ENCODE data around the gene FECH.

The FECH gene

GRCh38 chr18:57575542-57575941 is 11.0 kb downstream of the FECH start:
- no peaks in the 10 kb centered on the region for H3K27me3 ChIP-seq (ENCODE audit: control insufficient read depth, insufficient read depth, low read length)
- H3K36me3 ChIP-seq (ENCODE audit: control insufficient read depth, insufficient read depth, low read length) = peaks cover 2% of the 10 kb centered on the region
- H3K9me3 ChIP-seq (ENCODE audit: control insufficient read depth, insufficient read depth, low read length) = no peaks in the 10 kb centered on the region
- no peak overlapping the region for H3K4me3 ChIP-seq (ENCODE audit: low read depth, low read length)
- H3K9ac ChIP-seq (ENCODE audit: low read depth, low read length) = no peak overlapping the region
- no peaks in the 10 kb centered on the region for H3K4me1 ChIP-seq (ENCODE audit: control insufficient read depth, insufficient read depth, low read length)

GRCh38 chr18:57574866-57575265 is 11.6 kb downstream of the FECH start:
- H3K4me3 ChIP-seq (ENCODE audit: low read depth, low read length) = no peak overlapping the region
- no peak overlapping the region for H3K9ac ChIP-seq (ENCODE audit: low read depth, low read length)
- no peaks in the 10 kb centered on the region for H3K27me3 ChIP-seq (ENCODE audit: control insufficient read depth, insufficient read depth, low read length)
- H3K4me1 ChIP-seq (ENCODE audit: control insufficient read depth, insufficient read depth, low read length) = no peaks in the 10 kb centered on the region
- no peaks in the 10 kb centered on the region for H3K9me3 ChIP-seq (ENCODE audit: control insufficient read depth, insufficient read depth, low read length)
- peaks cover 2% of the 10 kb centered on the region for H3K36me3 ChIP-seq (ENCODE audit: control insufficient read depth, insufficient read depth, low read length)

- Histone ChIP-seq H3K36me3 (ENCODE audit: control insufficient read depth, insufficient read depth, low read length) (peaks cover 5% of the 10 kb centered on the region), H3K4me1 (ENCODE audit: control insufficient read depth, insufficient read depth, low read length) (no peaks in the 10 kb centered on the region)
Measured at GRCh38 chr18:57570162-57570561, 16.3 kb downstream of the FECH start.

GRCh38 chr18:57569133-57569532 is 17.4 kb downstream of the FECH start:
- Histone ChIP-seq H3K9ac (ENCODE audit: low read depth, low read length) (no peak overlapping the region), H3K4me3 (ENCODE audit: low read depth, low read length) (no peak overlapping the region), H3K36me3 (ENCODE audit: control insufficient read depth, insufficient read depth, low read length) (peaks cover 5% of the 10 kb centered on the region)

More at GRCh38 chr18:57570162-57570561, 16.3 kb downstream of the FECH start:
- Histone ChIP-seq H3K27me3 (ENCODE audit: control insufficient read depth, insufficient read depth, low read length) (no peaks in the 10 kb centered on the region), H3K9me3 (ENCODE audit: control insufficient read depth, insufficient read depth, low read length) (no peaks in the 10 kb centered on the region), H3K4me3 (ENCODE audit: low read depth, low read length) (no peak overlapping the region), H3K9ac (ENCODE audit: low read depth, low read length) (no peak overlapping the region)

GRCh38 chr18:57561728-57562423 is 24.6 kb downstream of the FECH start:
- no peaks in the 10 kb centered on the region for H3K9me3 ChIP-seq (ENCODE audit: control insufficient read depth, insufficient read depth, low read length)
- no peaks in the 10 kb centered on the region for H3K36me3 ChIP-seq (ENCODE audit: control insufficient read depth, insufficient read depth, low read length)
- no peak overlapping the region for H3K4me3 ChIP-seq (ENCODE audit: low read depth, low read length)
- H3K4me1 ChIP-seq (ENCODE audit: control insufficient read depth, insufficient read depth, low read length) = peaks cover 7% of the 10 kb centered on the region
- H3K27me3 ChIP-seq (ENCODE audit: control insufficient read depth, insufficient read depth, low read length) = no peaks in the 10 kb centered on the region
- H3K9ac ChIP-seq (ENCODE audit: low read depth, low read length) = no peak overlapping the region

More at GRCh38 chr18:57569133-57569532, 17.4 kb downstream of the FECH start:
- Histone ChIP-seq H3K9me3 (ENCODE audit: control insufficient read depth, insufficient read depth, low read length) (no peaks in the 10 kb centered on the region), H3K27me3 (ENCODE audit: control insufficient read depth, insufficient read depth, low read length) (no peaks in the 10 kb centered on the region), H3K4me1 (ENCODE audit: control insufficient read depth, insufficient read depth, low read length) (no peaks in the 10 kb centered on the region)

GRCh38 chr18:57561261-57561660 is 25.2 kb downstream of the FECH start:
- H3K4me1 ChIP-seq (ENCODE audit: control insufficient read depth, insufficient read depth, low read length) = peaks cover 7% of the 10 kb centered on the region
- no peaks in the 10 kb centered on the region for H3K36me3 ChIP-seq (ENCODE audit: control insufficient read depth, insufficient read depth, low read length)
- H3K9ac ChIP-seq (ENCODE audit: low read depth, low read length) = no peak overlapping the region
- no peaks in the 10 kb centered on the region for H3K27me3 ChIP-seq (ENCODE audit: control insufficient read depth, insufficient read depth, low read length)
- H3K9me3 ChIP-seq (ENCODE audit: control insufficient read depth, insufficient read depth, low read length) = no peaks in the 10 kb centered on the region
- no peak overlapping the region for H3K4me3 ChIP-seq (ENCODE audit: low read depth, low read length)

- Histone ChIP-seq H3K27me3 (ENCODE audit: control insufficient read depth, insufficient read depth, low read length) (no peaks in the 10 kb centered on the region), H3K36me3 (ENCODE audit: control insufficient read depth, insufficient read depth, low read length) (no peaks in the 10 kb centered on the region), H3K9me3 (ENCODE audit: control insufficient read depth, insufficient read depth, low read length) (no peaks in the 10 kb centered on the region)
Measured at GRCh38 chr18:57559314-57559713, 27.2 kb downstream of the FECH start.

GRCh38 chr18:57555134-57555533 is 31.4 kb downstream of the FECH start:
- Histone ChIP-seq H3K9ac (ENCODE audit: low read depth, low read length) (no peak overlapping the region), H3K9me3 (ENCODE audit: control insufficient read depth, insufficient read depth, low read length) (no peaks in the 10 kb centered on the region), H3K4me1 (ENCODE audit: control insufficient read depth, insufficient read depth, low read length) (no peaks in the 10 kb centered on the region), H3K4me3 (ENCODE audit: low read depth, low read length) (no peak overlapping the region), H3K27me3 (ENCODE audit: control insufficient read depth, insufficient read depth, low read length) (no peaks in the 10 kb centered on the region), H3K36me3 (ENCODE audit: control insufficient read depth, insufficient read depth, low read length) (no peaks in the 10 kb centered on the region)

More at GRCh38 chr18:57559314-57559713, 27.2 kb downstream of the FECH start:
- Histone ChIP-seq H3K9ac (ENCODE audit: low read depth, low read length) (no peak overlapping the region), H3K4me1 (ENCODE audit: control insufficient read depth, insufficient read depth, low read length) (peaks cover 7% of the 10 kb centered on the region), H3K4me3 (ENCODE audit: low read depth, low read length) (no peak overlapping the region)

GRCh38 chr18:57550510-57550909 is 36.0 kb downstream of the FECH start:
- H3K9me3 ChIP-seq (ENCODE audit: control insufficient read depth, insufficient read depth, low read length) = no peaks in the 10 kb centered on the region
- no peak overlapping the region for H3K4me3 ChIP-seq (ENCODE audit: low read depth, low read length)
- H3K36me3 ChIP-seq (ENCODE audit: control insufficient read depth, insufficient read depth, low read length) = no peaks in the 10 kb centered on the region
- no peak overlapping the region for H3K9ac ChIP-seq (ENCODE audit: low read depth, low read length)
- no peaks in the 10 kb centered on the region for H3K27me3 ChIP-seq (ENCODE audit: control insufficient read depth, insufficient read depth, low read length)
- H3K4me1 ChIP-seq (ENCODE audit: control insufficient read depth, insufficient read depth, low read length) = no peaks in the 10 kb centered on the region

GRCh38 chr18:57547260-57547659 is 39.2 kb downstream of the FECH start:
- no peaks in the 10 kb centered on the region for H3K9me3 ChIP-seq (ENCODE audit: control insufficient read depth, insufficient read depth, low read length)
- H3K4me3 ChIP-seq (ENCODE audit: low read depth, low read length) = no peak overlapping the region
- no peaks in the 10 kb centered on the region for H3K4me1 ChIP-seq (ENCODE audit: control insufficient read depth, insufficient read depth, low read length)
- H3K27me3 ChIP-seq (ENCODE audit: control insufficient read depth, insufficient read depth, low read length) = no peaks in the 10 kb centered on the region
- no peaks in the 10 kb centered on the region for H3K36me3 ChIP-seq (ENCODE audit: control insufficient read depth, insufficient read depth, low read length)
- no peak overlapping the region for H3K9ac ChIP-seq (ENCODE audit: low read depth, low read length)

GRCh38 chr18:57544936-57545660 is 41.4 kb downstream of the FECH start:
- Histone ChIP-seq H3K27me3 (ENCODE audit: control insufficient read depth, insufficient read depth, low read length) (no peaks in the 10 kb centered on the region), H3K4me1 (ENCODE audit: control insufficient read depth, insufficient read depth, low read length) (no peaks in the 10 kb centered on the region), H3K36me3 (ENCODE audit: control insufficient read depth, insufficient read depth, low read length) (no peaks in the 10 kb centered on the region), H3K4me3 (ENCODE audit: low read depth, low read length) (no peak overlapping the region), H3K9ac (ENCODE audit: low read depth, low read length) (no peak overlapping the region), H3K9me3 (ENCODE audit: control insufficient read depth, insufficient read depth, low read length) (no peaks in the 10 kb centered on the region)

GRCh38 chr18:57543560-57543959 is 42.9 kb downstream of the FECH start:
- H3K27me3 ChIP-seq (ENCODE audit: control insufficient read depth, insufficient read depth, low read length) = no peaks in the 10 kb centered on the region
- no peak overlapping the region for H3K9ac ChIP-seq (ENCODE audit: low read depth, low read length)
- H3K9me3 ChIP-seq (ENCODE audit: control insufficient read depth, insufficient read depth, low read length) = no peaks in the 10 kb centered on the region
- H3K4me3 ChIP-seq (ENCODE audit: low read depth, low read length) = no peak overlapping the region
- no peaks in the 10 kb centered on the region for H3K36me3 ChIP-seq (ENCODE audit: control insufficient read depth, insufficient read depth, low read length)
- no peaks in the 10 kb centered on the region for H3K4me1 ChIP-seq (ENCODE audit: control insufficient read depth, insufficient read depth, low read length)

Measured in iPS-15b (cell line).